HEK293T (cell line): ENCODE data around the gene ALG5.

Experiments
- BHLHE40 ChIP-seq: fragments of 450-650 bp; IDR thresholded peaks from 2 replicates; pipeline ENCODE4 v1.6.1; 2016; ENCODE audit warnings: mild to moderate bottlenecking, moderate library complexity, borderline replicate concordance
- CTBP1 ChIP-seq: fragments of 450-650 bp; IDR thresholded peaks from 2 replicates; pipeline ENCODE4 v1.6.1; 2016; ENCODE audit warnings: borderline replicate concordance
- ELF4 ChIP-seq: fragments of 450-650 bp; IDR thresholded peaks from 2 replicates; pipeline ENCODE4 v1.6.1; 2017; ENCODE audit warnings: antibody characterized with exemption
- FOXK2 ChIP-seq: fragments of 450-650 bp; IDR thresholded peaks from 2 replicates; pipeline ENCODE4 v1.6.1; 2016; ENCODE audit warnings: mild to moderate bottlenecking
- FOXM1 ChIP-seq: fragments of 450-650 bp; IDR thresholded peaks from 2 replicates; pipeline ENCODE4 v1.6.1; 2017; ENCODE audit warnings: mild to moderate bottlenecking, borderline replicate concordance
- TARDBP ChIP-seq: fragments of 450-650 bp; IDR thresholded peaks from 2 replicates; pipeline ENCODE4 v1.6.1; 2016
- ZNF384 ChIP-seq: fragments of 450-650 bp; IDR thresholded peaks from 2 replicates; pipeline ENCODE4 v1.6.1; 2016

GRCh38 chr13:36945078-36945477 is 54.1 kb downstream of the ALG5 start:
- TF ChIP-seq FOXM1 (no peak), ELF4 (no peak), ZNF384 (no peak), FOXK2 (no peak), CTBP1 (no peak), TARDBP (no peak), BHLHE40 (no peak)
